SK-N-SH treated with all-trans-retinoic acid at 6 μM for 48 hours (cell line): ENCODE measurements around the gene MRPL4.

Experiments
- ATAC-seq: fragments of 200-7000 bp; cut with Tn5 transposase; 3 replicates; pipeline ENCODE4 v1.9.1; 2020; ENCODE audit warnings: mild to moderate bottlenecking, moderate library complexity
- ARNTL ChIP-seq: fragments of 450-650 bp; formaldehyde crosslinking; IDR thresholded peaks from 2 replicates; pipeline ENCODE4 v1.5.0; 2020; ENCODE audit warnings: low read depth, mild to moderate bottlenecking, moderate library complexity, borderline replicate concordance
- BACH2 ChIP-seq: fragments of 250-450 bp; sonication (Bioruptor Pico); IDR thresholded peaks from 2 replicates; pipeline ENCODE4 v1.9.0; 2021; ENCODE audit warnings: mild to moderate bottlenecking, borderline replicate concordance
- CREB5 ChIP-seq: fragments of 250-450 bp; sonication (Bioruptor Pico); IDR thresholded peaks from 2 replicates; pipeline ENCODE4 v1.5.1; 2020; ENCODE audit warnings: low read depth, mild to moderate bottlenecking, moderate library complexity
- CSDC2 ChIP-seq: fragments of 250-450 bp; sonication (Bioruptor Pico); IDR thresholded peaks from 2 replicates; pipeline ENCODE4 v1.5.0; 2020; ENCODE audit warnings: mild to moderate bottlenecking, moderate library complexity
- ESRRG ChIP-seq: fragments of 250-450 bp; sonication (Bioruptor Pico); IDR thresholded peaks from 2 replicates; pipeline ENCODE4 v1.6.1; 2021; ENCODE audit warnings: mild to moderate bottlenecking
- GLIS3 ChIP-seq: fragments of 250-450 bp; sonication (Bioruptor Pico); IDR thresholded peaks from 2 replicates; pipeline ENCODE4 v1.5.0; 2020; ENCODE audit warnings: mild to moderate bottlenecking, moderate library complexity
- ISL1 ChIP-seq: fragments of 250-450 bp; sonication (Bioruptor Pico); IDR thresholded peaks from 2 replicates; pipeline ENCODE4 v2.1.2; 2022; ENCODE audit warnings: mild to moderate bottlenecking, moderate library complexity
- OSR1 ChIP-seq: fragments of 250-450 bp; sonication (Bioruptor Pico); IDR thresholded peaks from 2 replicates; pipeline ENCODE4 v1.8.0; 2022; ENCODE audit warnings: moderate library complexity, mild to moderate bottlenecking, inconsistent platforms
- PPARA ChIP-seq: fragments of 250-450 bp; sonication (Bioruptor Pico); IDR thresholded peaks from 2 replicates; pipeline ENCODE4 v1.5.0; 2020; ENCODE audit warnings: mild to moderate bottlenecking, borderline replicate concordance
- RARB ChIP-seq: fragments of 250-450 bp; sonication (Bioruptor Pico); IDR thresholded peaks from 2 replicates; pipeline ENCODE4 v1.8.0; 2021; ENCODE audit warnings: mild to moderate bottlenecking, moderate library complexity
- SNAI2 ChIP-seq: fragments of 250-450 bp; sonication (Bioruptor Pico); IDR thresholded peaks from 2 replicates; pipeline ENCODE4 v1.5.0; 2020; ENCODE audit warnings: mild to moderate bottlenecking, moderate library complexity
- TCF4 ChIP-seq: fragments of 250-450 bp; sonication (Bioruptor Pico); IDR thresholded peaks from 2 replicates; pipeline ENCODE4 v1.8.0; 2021; ENCODE audit warnings: mild to moderate bottlenecking, moderate library complexity, borderline replicate concordance
- TOX ChIP-seq: fragments of 250-450 bp; sonication (Bioruptor Pico); IDR thresholded peaks from 2 replicates; pipeline ENCODE4 v1.8.0; 2021; ENCODE audit warnings: mild to moderate bottlenecking, moderate library complexity, borderline replicate concordance
- ZC3H10 ChIP-seq: fragments of 250-450 bp; sonication (Bioruptor Pico); IDR thresholded peaks from 2 replicates; pipeline ENCODE4 v1.5.1; 2021; ENCODE audit warnings: mild to moderate bottlenecking, moderate library complexity
- ZFP3 ChIP-seq: fragments of 250-450 bp; sonication (Bioruptor Pico); IDR thresholded peaks from 2 replicates; pipeline ENCODE4 v1.5.0; 2020; ENCODE audit warnings: mild to moderate bottlenecking, moderate library complexity
- ZFP30 ChIP-seq: fragments of 450-650 bp; formaldehyde crosslinking; IDR thresholded peaks from 2 replicates; pipeline ENCODE4 v1.5.0; 2022; ENCODE audit warnings: mild to moderate bottlenecking, moderate library complexity
- ZNF565 ChIP-seq: fragments of 450-650 bp; formaldehyde crosslinking; conservative IDR thresholded peaks from 2 replicates; pipeline ENCODE4 v1.5.0; 2020; ENCODE audit warnings: low read depth, mild to moderate bottlenecking, moderate library complexity
- ZNF70 ChIP-seq: fragments of 450-650 bp; formaldehyde crosslinking; IDR thresholded peaks from 2 replicates; pipeline ENCODE4 v1.5.0; 2020; ENCODE audit warnings: mild to moderate bottlenecking, moderate library complexity
- ZNF8 ChIP-seq: fragments of 450-650 bp; formaldehyde crosslinking; IDR thresholded peaks from 2 replicates; pipeline ENCODE4 v1.5.0; 2020; ENCODE audit warnings: mild to moderate bottlenecking, moderate library complexity
- TF ChIP-seq, protein P1 (sequence below): fragments of 250-450 bp; sonication (Bioruptor Pico); IDR thresholded peaks from 2 replicates; pipeline ENCODE4 v1.5.0; 2020; ENCODE audit warnings: mild to moderate bottlenecking, moderate library complexity
- TF ChIP-seq, protein P2 (sequence below): fragments of 250-450 bp; sonication (Bioruptor Pico); IDR thresholded peaks from 2 replicates; pipeline ENCODE4 v1.8.0; 2021; ENCODE audit warnings: low read depth, mild to moderate bottlenecking, moderate library complexity, borderline replicate concordance
- TF ChIP-seq, protein P3 (sequence below): fragments of 250-450 bp; sonication (Bioruptor Pico); IDR thresholded peaks from 2 replicates; pipeline ENCODE4 v1.8.0; 2020; ENCODE audit warnings: mild to moderate bottlenecking, moderate library complexity, borderline replicate concordance

Gene MRPL4

DNA sequence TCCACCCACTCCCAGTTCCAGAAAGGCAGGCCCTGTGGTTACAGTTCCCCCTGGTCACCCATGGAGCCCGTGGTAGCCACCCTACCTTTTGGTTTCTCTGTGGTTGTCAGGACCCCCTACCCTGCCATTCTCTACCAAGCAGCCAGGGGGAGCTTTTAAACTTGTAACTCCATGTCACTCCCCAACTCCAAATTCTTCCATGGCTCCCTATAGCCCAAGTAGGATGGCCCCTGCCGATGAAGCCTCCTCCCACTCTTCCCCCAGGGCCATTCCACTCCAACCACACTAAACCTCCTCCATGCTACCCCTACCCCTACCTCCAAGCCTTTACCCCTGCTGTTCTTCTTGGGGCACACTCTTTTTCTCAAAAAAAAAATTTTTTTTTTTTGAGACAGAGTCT is 23.1 kb upstream of the MRPL4 start:
- TF ChIP-seq RARB (CRISPR knock-in tag), result no peak
- no peak for TF ChIP-seq CSDC2 (CRISPR knock-in tag)
- no peak for TF ChIP-seq SNAI2
- no peak for TF ChIP-seq PPARA
- no peak for TF ChIP-seq TOX (CRISPR knock-in tag)
- TF ChIP-seq, protein P1, sequence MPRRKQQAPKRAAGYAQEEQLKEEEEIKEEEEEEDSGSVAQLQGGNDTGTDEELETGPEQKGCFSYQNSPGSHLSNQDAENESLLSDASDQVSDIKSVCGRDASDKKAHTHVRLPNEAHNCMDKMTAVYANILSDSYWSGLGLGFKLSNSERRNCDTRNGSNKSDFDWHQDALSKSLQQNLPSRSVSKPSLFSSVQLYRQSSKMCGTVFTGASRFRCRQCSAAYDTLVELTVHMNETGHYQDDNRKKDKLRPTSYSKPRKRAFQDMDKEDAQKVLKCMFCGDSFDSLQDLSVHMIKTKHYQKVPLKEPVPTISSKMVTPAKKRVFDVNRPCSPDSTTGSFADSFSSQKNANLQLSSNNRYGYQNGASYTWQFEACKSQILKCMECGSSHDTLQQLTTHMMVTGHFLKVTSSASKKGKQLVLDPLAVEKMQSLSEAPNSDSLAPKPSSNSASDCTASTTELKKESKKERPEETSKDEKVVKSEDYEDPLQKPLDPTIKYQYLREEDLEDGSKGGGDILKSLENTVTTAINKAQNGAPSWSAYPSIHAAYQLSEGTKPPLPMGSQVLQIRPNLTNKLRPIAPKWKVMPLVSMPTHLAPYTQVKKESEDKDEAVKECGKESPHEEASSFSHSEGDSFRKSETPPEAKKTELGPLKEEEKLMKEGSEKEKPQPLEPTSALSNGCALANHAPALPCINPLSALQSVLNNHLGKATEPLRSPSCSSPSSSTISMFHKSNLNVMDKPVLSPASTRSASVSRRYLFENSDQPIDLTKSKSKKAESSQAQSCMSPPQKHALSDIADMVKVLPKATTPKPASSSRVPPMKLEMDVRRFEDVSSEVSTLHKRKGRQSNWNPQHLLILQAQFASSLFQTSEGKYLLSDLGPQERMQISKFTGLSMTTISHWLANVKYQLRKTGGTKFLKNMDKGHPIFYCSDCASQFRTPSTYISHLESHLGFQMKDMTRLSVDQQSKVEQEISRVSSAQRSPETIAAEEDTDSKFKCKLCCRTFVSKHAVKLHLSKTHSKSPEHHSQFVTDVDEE (CRISPR knock-in tag), result no peak
- no peak for TF ChIP-seq ZFP3
- TF ChIP-seq GLIS3, result no peak
- no peak for TF ChIP-seq ZFP30
- TF ChIP-seq ARNTL (CRISPR knock-in tag), result no peak
- no peak for TF ChIP-seq ESRRG (CRISPR knock-in tag)
- TF ChIP-seq CREB5, result no peak
- TF ChIP-seq ZNF70 (CRISPR knock-in tag), result no peak
- TF ChIP-seq TCF4 (CRISPR knock-in tag), result no peak
- no peak for TF ChIP-seq BACH2
- no peak for TF ChIP-seq ISL1 (CRISPR knock-in tag)
- no peak for TF ChIP-seq ZNF8 (CRISPR knock-in tag)
- TF ChIP-seq, protein P2, sequence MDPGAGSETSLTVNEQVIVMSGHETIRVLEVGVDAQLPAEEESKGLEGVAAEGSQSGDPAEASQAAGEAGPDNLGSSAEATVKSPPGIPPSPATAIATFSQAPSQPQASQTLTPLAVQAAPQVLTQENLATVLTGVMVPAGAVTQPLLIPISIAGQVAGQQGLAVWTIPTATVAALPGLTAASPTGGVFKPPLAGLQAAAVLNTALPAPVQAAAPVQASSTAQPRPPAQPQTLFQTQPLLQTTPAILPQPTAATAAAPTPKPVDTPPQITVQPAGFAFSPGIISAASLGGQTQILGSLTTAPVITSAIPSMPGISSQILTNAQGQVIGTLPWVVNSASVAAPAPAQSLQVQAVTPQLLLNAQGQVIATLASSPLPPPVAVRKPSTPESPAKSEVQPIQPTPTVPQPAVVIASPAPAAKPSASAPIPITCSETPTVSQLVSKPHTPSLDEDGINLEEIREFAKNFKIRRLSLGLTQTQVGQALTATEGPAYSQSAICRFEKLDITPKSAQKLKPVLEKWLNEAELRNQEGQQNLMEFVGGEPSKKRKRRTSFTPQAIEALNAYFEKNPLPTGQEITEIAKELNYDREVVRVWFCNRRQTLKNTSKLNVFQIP (CRISPR knock-in tag), result no peak
- TF ChIP-seq, protein P3, sequence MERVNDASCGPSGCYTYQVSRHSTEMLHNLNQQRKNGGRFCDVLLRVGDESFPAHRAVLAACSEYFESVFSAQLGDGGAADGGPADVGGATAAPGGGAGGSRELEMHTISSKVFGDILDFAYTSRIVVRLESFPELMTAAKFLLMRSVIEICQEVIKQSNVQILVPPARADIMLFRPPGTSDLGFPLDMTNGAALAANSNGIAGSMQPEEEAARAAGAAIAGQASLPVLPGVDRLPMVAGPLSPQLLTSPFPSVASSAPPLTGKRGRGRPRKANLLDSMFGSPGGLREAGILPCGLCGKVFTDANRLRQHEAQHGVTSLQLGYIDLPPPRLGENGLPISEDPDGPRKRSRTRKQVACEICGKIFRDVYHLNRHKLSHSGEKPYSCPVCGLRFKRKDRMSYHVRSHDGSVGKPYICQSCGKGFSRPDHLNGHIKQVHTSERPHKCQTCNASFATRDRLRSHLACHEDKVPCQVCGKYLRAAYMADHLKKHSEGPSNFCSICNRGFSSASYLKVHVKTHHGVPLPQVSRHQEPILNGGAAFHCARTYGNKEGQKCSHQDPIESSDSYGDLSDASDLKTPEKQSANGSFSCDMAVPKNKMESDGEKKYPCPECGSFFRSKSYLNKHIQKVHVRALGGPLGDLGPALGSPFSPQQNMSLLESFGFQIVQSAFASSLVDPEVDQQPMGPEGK (CRISPR knock-in tag), result no peak
- no peak for TF ChIP-seq ZC3H10 (CRISPR knock-in tag)
- no peak for ATAC-seq

DNA sequence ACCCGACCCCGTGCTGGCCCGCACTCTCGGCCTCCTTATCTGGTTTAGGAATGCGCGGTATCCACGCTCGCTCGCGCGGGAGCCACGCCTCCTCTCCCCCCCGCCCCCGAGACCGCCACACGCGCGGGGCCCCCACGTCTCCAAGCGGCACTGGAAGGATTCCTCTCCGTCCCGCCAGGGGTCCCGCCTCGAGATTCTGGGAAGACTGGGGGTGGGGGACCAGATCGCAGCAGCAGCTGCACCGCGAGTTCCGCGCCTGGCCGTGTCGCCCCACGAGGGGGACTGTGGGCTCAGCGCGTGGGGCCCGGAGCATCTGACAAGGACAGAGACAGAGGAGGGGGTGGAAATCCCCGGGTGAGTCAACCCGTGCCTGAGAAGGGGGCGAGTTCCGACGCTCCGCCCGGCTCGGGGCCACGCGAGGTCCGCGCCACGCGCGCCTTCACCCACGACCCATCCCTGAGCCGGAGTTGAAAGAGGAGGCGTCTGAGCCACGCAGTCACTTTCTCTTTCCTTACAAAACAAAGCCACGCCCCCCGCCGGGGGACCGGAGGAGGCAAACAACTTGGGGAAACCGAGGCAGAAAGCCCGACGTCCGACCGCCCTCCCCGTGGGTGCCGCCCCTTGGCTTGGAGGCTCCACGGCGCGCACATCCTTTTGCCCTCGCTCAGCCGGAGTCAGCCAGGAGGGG is 21.7 kb upstream of the MRPL4 start:
- TF ChIP-seq ESRRG (CRISPR knock-in tag) (no peak), ZC3H10 (CRISPR knock-in tag) (no peak), ISL1 (CRISPR knock-in tag) (no peak), PPARA (no peak), SNAI2 (no peak), ZFP30 (no peak), ARNTL (CRISPR knock-in tag) (no peak), CREB5 (no peak), ZNF565 (CRISPR knock-in tag) (no peak)
- ATAC-seq, result peak; percentile 3; the same call in 2 of the 3 replicates

GRCh38 chr19:10230861-10231611 is 21.0 kb upstream of the MRPL4 start, which contains the start of gene S1PR2:
Gene S1PR2, minus strand, starts transcription at chr19:10231331. Its CDS starts 6,426 bp downstream, at chr19:10224905.
- ATAC-seq, result peak; percentile 80
- TF ChIP-seq ZNF8 (CRISPR knock-in tag), result no peak
- TF ChIP-seq ARNTL (CRISPR knock-in tag), result no peak
- no peak for TF ChIP-seq ZNF70 (CRISPR knock-in tag)
- TF ChIP-seq ZC3H10 (CRISPR knock-in tag), result no peak
- TF ChIP-seq OSR1 (CRISPR knock-in tag), result no peak
- TF ChIP-seq CSDC2 (CRISPR knock-in tag), result no peak
- TF ChIP-seq CREB5, result no peak
- TF ChIP-seq ZFP3, result no peak
- TF ChIP-seq ZNF565 (CRISPR knock-in tag), result no peak
- no peak for TF ChIP-seq SNAI2
- no peak for TF ChIP-seq RARB (CRISPR knock-in tag)
- TF ChIP-seq PPARA, result no peak
- TF ChIP-seq, protein P2 (CRISPR knock-in tag), result no peak
- no peak for TF ChIP-seq TOX (CRISPR knock-in tag)
- TF ChIP-seq ZFP30, result no peak
